Brain pericyte (primary cell): ENCODE measurements around the gene COX5B.
"Not testable (repeated sequence)": the region's sequence is repeated elsewhere in the genome, so short reads cannot be mapped to it uniquely, and the experiment has no call there.

Experiments
- DNase-seq: peaks from one replicate; pipeline ENCODE4 v3.0.0-alpha.2; 2012; ENCODE audit warnings: low read depth, low spot score

COX5B gene

DNA sequence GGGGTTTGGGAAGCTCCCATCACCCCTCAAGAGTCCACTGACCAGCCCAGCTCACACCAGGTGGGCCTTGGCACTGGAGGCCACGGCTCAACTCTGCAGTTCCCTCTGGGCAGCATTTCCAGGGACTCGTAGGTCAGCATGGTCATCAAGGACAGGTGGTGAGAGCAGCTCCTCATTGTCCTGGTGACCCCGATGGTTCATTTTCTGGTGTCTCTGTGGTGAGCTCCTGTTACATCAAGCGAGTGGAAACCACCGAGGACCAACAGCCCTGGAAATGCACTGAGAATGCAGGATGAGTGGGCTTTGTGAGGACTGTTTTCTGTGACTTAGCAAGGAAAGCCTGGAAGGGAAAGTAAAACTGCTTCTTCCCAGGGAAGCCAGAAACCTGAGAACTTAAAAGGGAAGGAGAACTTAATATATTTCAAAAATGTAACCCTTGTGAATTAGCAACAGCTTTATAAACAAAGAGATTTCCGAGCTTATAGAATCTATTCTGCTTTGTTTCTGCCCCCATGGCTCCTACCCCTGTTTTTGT is 26.8 kb downstream of the COX5B start:
- not testable (repeated sequence) for DNase-seq

DNA sequence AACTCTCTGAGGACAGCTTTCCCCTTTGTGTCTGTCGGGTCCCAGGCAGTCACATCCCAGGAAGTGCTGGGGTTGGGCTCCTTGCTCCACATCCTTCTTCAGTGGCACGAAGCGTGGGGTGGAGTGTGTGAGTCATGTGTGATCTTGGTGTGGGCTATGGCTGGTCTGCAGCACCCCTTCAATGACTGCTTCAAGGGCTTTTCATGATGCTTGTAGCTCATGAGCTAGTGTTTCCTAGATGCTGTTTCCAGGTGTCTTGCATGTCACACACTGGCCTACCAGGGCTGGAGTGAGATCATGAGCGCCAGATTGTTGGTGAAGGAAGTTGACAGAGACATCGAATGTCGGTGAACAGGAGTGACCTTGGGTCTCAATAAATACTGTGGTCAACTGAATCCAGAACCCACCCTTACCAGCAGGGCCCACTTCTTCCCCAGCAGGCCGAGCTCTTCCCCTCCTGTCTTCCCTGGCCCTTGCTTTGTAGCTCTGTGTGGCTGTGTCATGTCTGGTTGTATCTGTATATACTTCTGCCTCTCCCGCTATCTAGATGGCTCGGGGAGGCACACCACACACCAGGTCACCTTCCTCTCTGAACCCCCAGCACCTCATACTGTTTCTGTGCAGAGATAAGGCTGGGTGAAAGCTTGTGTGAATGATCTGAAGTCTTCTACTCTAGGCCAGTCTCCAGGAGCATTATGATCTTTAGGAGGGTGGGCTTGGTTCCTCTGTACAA is 27.5 kb downstream of the COX5B start:
- DNase-seq, result no peak

GRCh38 chr2:97673915-97674283 is 28.0 kb downstream of the COX5B start:
- DNase-seq, result no peak

DNA sequence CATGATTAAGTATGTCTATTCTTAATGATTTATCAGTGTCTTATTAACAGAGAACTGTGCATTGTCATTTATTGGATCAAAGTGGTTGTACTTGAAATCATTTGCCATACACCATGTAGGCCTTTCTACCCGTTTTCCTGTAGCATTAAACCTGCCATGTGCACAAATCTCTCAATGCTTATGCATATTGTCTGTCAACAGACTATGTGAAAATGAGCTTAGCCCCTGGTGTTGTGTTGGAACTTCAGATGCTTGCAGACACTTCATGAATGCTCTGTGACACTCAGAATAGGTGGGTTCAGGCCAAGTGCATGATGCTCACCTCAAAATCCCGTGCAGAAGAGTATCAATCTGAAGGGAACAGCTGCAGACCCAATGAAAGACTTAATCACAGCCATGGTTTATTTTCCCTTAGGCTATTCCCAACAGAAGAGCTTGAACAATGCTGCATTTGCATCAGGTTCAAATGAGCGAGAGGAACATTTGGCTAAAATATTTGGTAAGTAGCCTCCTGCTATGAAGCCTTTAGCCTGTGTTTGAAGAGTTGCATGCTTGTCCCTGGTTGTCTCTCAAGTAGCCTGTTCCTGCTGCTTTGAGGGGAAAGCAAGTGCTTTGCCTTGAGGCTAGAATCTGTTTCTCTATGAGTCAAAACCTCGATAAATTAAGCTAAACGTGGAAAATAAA is 29.7 kb downstream of the COX5B start:
- no peak for DNase-seq

DNA sequence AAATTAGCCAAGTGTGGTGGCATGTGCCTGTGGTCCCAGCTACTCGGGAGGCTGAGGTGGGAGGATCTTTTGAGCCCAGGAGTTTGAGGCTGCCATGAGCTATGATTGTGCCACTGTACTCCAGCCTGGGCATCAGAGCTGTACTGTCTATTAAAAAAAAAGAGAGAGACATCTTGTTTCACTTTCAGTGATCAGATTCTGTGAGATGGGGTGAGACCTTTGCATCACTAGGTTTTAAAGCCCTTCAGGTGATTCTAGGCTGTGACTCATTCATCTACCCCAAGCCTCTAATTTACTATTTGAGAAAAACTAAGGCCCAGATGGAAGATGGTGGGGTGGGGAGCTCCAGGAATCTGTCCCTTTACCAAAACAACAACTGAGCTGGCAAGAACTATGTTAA is 30.8 kb downstream of the COX5B start:
- no peak for DNase-seq

DNA sequence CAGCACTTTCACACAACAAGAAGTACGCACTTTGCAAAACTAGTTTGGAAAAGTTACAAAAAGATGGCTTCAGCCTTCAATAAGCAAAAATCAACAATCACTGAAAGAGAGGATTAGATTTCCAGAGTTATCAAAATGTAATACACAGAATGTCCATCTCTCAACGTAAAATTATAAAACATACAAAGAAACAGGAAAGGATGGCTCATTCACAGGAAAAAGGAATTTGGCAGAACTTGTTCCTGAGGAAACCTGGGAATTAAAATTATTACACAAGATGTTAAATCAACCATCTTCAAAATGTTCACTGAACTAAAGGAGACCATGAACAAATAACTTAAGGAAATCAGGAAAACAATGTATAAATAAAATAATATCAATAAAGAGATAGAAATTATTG is 31.6 kb downstream of the COX5B start:
- DNase-seq, result no peak

- no peak for DNase-seq
These were observed 32.4 kb downstream of the COX5B start for GRCh38 chr2:97678298-97678697.

- not testable (repeated sequence) for DNase-seq
These were observed 41.4 kb downstream of the COX5B start for GRCh38 chr2:97687235-97687634.

DNA sequence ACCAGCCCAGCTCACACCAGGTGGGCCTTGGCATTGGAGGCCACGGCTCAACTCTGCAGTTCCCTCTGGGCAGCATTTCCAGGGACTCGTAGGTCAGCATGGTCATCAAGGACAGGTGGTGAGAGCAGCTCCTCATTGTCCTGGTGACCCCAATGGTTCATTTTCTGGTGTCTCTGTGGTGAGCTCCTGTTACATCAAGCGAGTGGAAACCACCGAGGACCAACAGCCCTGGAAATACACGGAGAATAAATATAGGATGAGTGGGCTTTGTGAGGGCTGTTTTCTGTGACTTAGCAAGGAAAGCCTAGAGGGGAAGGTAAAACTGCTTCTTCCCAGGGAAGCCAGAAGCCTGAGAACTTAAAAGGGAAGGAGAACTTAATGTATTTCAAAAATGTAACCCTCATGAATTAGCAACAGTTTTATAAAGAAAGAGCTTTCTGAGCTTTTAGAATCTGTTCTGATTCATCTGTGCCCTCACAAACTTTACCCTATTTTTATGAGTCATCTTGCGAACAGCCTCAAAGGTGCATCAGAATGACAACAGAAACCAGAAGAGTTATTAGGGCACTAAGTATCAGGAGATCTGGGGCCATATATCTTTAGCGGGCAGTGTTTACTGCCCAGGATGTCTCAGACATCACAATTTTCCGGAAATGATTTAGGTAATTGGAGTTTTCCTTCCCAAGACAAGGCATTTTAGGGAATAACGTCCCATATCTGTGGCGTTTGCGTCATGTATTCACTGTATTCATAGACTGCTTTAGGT is 42.4 kb downstream of the COX5B start:
- no peak for DNase-seq

DNA sequence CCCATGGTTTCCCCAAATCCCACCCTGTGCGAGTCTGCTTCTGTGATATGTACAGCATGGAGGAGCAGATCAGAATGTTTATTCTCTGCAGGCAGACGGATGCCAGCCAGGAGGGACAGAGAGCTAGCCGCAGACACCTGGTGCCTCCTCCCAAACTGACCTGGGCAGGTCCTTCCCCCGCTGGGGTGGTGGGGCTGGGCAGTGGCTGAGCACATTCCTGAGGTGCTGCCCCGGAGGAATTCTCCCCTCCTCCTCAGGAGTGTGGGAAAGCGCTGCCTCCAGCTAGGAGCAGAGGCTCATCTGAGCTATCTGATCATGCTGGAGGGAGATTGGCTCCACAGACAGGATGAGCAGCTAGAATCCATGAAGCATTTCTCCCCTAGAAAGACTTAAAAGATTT is 45.3 kb downstream of the COX5B start:
- DNase-seq, result no peak

GRCh38 chr2:97693476-97693875 is 47.6 kb downstream of the COX5B start:
- DNase-seq, result no peak

DNA sequence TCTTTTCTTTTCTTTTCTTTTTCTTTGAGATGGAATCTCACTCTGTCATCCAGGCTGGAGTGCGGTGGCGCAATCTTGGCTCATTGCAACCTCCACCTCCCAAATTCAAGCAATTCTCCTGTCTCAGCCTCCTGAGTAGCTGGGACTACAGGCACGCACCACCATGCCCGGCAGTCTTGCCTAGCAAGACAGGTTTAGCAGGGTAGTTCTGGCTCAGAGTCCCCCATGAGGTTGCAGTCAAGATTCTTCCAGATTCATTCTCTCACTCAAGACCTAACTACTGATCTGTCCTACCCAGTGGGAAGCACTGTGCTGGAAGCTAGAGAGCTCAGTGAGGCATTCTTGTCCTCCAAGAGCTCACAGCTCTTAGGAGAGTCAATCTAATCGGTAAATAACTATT is 49.9 kb downstream of the COX5B start:
- DNase-seq, result no peak

GRCh38 chr2:97697252-97698235 is 51.7 kb downstream of the COX5B start:
- DNase-seq, result peak; percentile 53
